ENCODE measurements around the gene MON1A.
A peak's percentile ranks its signal among the peaks of the same experiment; 100 is the strongest.
"Not testable (repeated sequence)": the region's sequence is repeated elsewhere in the genome, so short reads cannot be mapped to it uniquely, and the experiment has no call there.

The MON1A gene

DNA sequence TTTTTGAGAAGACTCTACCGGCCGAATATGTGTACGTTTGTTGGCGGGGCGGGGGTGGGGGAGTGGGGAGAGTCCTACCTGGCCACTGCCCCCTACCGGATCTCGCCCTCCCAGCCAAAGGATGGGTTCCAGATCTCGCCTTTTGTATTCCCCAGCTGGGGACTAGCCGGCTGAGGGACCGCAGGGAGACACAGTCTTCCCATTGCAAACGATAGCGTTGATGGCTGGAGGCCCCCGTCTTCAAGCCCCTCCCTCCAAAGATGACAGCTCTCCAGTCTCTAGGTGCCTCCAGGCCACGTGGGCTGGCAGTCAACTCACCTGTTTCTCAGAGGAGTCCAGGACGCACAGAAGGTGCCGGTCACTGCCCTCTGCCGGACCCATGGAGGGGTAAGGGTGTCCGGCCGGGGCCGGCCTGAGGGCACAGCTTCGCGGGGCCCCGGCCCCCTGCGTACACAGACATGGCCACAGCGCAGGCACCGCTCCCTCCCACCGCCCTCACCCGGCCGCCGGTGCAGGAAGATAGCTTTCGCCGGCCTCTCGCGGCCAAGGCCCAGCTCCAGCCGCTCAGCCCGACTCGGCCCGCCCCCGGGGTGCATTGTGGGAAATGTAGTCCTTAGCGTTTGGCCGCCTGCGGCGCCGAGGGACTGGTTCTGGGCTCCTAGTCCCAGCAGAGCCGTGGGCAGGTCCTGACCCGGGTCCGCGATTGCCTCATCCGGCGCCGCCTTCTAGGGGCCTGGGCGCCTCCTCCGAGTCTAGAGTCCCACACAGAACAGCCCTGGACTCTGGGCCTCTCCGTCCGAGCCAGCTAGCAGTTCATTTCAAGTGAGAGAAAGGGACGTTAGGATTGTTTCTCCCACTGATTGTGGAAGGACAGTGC is at the start of gene MON1A:
MON1A (minus strand) TSS at position 521 of the 877 bp plus-strand sequence. CDS start 16,465 bp downstream, outside the sequence.
- DNase-seq, result peak; percentile 86 to 90

DNA sequence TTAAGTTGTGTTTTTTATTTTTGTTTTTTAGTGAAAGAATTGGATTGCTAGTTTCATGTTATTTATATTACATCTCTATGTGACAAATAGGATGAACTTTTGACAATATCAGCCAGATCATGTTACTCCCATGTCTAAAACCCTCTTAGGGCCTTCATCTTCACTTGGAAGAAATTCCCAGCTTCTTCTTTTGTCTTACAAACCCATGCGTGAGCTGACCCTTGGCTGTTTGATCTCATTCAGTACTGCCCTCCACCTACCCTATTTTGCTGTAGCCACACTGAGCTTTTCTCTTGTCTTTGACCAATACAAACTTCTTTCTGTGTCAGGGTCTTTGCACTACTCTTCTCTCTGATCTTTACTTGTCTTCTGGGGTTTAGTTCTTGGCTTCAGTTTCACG is 47.3 kb upstream of the MON1A start:
- no peak for DNase-seq

GRCh38 chr3:49972656-49973055 is 43.0 kb upstream of the MON1A start:
- DNase-seq, result no peak

- no peak for DNase-seq
Observed at GRCh38 chr3:49968346-49968745, 38.7 kb upstream of the MON1A start.

GRCh38 chr3:49967291-49967690 is 37.7 kb upstream of the MON1A start:
- DNase-seq, result no peak

- no peak for DNase-seq
Observed at GRCh38 chr3:49966233-49966942, 36.8 kb upstream of the MON1A start.

GRCh38 chr3:49955636-49956035 is 26.0 kb upstream of the MON1A start:
- DNase-seq, result no peak

GRCh38 chr3:49952924-49953323 is 23.3 kb upstream of the MON1A start:
- DNase-seq, result no peak

GRCh38 chr3:49942651-49943050 is 13.0 kb upstream of the MON1A start:
- DNase-seq, result no peak

- no peak for DNase-seq
Observed at GRCh38 chr3:49940667-49941249, 11.1 kb upstream of the MON1A start.

- DNase-seq, result peak; percentile 95
Observed at GRCh38 chr3:49939858-49940666, 10.5 kb upstream of the MON1A start, which contains the start of gene RBM6. Gene RBM6, plus strand, starts transcription at chr3:49940150. Its CDS starts 22,492 bp downstream, at chr3:49962642.

GRCh38 chr3:49937090-49937489 is 7.5 kb upstream of the MON1A start:
- DNase-seq, result no peak

DNA sequence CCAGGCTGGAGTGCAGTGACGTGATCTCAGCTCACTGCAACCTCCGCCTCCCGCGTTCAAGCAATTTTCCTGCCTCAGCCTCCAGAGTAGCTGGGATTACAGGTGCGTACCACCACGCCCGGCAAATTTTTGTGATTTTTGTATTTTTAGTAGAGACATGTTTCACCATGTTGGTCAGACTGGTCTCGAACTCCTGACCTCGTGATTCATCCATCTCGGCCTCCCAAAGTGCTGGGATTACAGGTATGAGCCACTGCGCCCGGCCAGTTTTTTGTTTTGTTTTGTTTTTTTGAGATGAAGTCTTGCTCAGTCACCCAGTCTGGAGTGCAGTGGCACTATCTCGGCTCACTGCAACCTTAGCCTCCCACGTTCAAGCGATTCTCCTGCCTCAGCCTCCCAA is 2.7 kb upstream of the MON1A start:
- DNase-seq, result not testable (repeated sequence)

DNA sequence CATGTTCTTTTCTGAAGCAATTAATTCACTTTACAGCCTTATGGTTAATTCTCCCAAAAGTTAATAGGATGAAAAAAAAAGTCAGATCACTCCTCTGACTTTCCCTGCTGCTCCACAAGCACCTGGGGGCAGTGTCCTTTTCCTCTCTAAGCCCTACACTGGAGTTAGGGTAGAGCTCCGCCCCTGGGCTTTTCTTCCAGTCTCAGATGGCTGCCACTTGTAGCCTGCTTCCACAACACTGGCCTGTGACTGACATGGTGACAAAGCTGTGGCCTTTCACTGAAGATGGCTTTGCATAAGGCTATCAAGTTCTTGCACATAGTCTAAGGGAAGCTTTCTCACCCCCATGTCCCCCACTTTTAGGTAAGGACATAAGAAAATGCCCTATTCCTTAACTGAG is 1.3 kb upstream of the MON1A start:
- DNase-seq, result no peak

DNA sequence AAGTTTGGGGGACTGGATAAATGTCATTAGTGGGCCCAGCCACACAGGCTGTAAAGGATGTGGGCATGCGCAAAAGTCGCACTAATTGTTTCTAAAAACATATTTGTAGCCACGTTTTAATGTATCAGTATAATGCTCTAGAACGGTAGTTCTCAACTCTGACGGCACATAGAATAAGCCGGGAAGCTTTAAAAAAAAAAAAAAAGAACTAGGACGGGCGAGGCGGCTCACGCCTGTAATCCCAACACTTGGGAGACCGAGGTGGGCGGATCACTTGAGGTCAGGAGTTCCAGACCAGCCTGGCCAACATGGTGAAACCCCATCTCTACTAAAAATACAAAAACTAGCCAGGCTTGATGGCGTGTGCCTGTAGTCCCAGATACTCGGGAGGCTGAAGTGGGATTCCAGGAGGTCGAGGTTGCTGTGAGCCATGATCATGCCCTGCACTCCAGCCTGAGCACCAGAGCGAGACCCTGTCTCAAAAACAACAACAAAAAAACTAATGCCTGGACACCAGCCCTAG is 618 bp upstream of the MON1A start:
- DNase-seq, result no peak

DNA sequence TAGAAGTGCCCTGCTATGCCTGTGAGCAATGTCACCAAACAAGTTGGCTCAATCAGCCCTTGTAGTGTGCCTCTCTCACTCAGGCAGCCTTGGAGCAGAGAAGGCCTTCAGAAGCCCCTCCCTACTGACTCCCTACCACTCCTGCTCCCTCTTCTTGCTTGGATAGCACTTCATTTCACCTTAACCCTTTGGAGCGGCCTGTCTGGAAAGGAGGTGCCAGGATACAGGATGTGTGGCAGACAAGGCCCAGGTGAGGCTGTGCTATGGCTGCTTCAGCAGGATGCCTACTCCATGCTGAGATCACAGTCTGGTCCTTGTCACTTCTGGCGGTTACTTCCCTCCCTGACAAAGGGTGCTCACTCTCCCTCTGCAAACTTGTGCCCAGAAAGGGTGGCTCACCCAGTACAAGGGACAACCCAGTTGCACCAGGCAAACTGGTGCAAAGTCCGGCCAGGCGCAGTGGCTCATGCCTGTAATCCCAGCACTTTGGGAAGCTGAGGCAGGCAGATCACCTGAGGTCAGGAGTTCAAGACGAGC is 1.1 kb downstream of the MON1A start:
- DNase-seq, result no peak

DNA sequence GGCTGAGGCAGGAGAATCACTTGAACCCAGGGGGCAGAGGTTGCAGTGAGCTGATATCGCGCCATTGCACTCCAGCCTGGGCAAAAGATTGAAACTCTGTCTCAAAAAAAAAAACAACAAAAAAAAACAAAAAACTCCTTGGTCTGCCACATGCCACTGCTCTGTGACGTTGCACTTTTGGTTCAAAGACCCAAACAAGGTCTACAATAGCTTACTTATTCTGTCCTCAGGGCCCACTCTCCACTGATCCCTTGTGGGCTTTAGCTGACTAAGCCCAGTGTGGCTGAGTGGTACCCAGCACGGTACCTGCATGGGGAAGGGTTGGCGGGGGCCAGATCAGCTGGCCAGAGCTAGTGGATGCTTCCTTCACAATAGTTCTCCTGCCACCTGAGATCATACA is 1.8 kb downstream of the MON1A start:
- DNase-seq, result no peak

DNA sequence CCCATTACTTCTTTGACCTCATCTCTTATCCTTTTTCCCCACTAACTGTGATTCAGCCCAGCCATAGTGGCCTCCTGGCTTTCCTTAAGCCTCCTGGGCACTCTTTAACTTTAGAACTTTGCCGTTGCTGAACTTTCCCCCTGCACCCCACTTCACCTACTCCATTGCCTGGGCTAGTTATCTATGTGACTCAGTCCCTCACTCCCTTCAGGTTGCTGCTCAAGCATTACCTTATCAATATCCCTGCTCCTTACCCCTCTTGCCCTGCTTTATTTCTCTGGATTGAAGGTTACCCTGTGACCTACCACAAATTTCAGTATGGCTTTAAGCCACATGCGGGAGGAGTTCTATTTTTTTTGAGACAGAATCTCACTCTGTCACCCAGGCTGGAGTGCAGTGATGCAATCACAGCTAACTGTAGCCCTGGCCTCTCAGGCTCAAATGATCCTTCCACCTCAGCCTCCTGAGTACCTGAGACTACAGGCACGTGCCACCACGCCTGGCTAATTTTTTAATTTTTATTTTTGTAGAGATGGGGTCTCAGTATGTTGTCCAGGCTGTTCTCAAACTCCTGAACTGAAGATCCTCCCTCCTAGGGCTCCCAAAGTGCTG is 3.4 kb downstream of the MON1A start:
- DNase-seq, result no peak

- no peak for DNase-seq
Observed at GRCh38 chr3:49925485-49925884, 4.1 kb downstream of the MON1A start.

DNA sequence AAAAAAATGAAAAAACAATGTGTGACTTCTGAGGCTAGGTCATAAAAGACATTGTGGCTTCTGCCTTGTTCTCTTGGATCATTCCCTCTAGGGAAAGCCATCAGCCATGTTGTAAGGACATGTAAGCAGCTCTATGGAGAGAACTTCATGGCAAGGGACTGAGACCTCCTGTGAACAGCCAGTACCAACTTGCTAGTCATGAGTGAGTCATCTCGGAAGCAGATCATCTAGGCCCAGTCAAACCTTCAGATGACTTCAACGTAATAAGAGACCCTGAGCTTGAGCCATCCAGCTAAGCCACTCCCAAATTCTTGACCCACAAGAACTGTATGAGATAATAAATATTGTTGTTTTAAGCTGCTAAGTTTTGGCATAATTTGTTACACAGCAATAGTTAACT is 4.9 kb downstream of the MON1A start:
- DNase-seq, result no peak

DNA sequence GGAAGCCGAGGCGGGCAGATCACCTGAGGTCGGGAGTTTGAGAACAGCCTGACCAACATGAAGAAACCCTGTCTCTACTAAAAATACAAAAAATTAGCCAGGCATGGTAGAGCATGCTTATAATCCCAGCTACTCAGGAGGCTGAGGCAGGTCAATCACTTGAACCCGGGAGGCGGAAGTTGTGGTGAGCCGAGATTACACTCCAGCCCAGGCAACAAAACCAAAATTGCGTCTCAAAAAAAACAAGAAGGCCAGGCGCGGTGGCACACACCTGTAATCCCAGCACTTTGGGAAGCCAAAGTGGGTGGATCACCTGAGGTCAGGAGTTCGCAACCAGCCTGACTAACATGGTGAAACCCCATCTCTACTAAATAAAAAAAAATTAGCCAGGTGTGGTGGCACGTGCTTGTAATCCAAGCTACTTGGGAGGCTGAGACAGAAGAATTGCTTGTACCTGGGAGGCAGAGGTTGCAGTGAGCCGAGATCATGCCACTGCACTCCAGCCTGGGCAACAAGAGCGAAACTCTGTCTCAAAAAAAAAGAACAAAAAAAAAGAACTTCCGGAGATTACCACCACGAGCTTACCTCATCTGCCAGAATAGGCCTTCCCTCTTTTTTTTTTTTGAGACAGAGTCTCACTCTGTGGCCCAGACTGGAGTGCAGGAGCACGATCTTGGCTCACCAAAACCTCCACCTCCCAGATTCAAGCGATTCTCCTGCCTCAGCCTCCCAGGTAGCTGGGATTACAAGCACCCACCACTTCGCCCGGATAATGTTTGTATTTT is 11.6 kb downstream of the MON1A start:
- DNase-seq, result not testable (repeated sequence)

Data from CD4-positive, alpha-beta T cell treated with Interleukin-4 for 1 hour (primary cell).